GM23338 (cell line): ENCODE measurements around the gene ABR. TPM values are rescaled to one million over a fixed set of nuclear protein-coding genes. Genes with fewer than 3 reads are reported as not detected.

ENCODE experiments used
- ATAC-seq: fragments of 200-7000 bp; cut with Tn5 transposase; 3 replicates; pipeline ENCODE4 v1.9.1; 2020
- DNase-seq: peaks from one replicate; pipeline ENCODE4 v3.0.0-alpha.2; 2015; ENCODE audit warnings: low spot score
- H2AFZ ChIP-seq: fragments of 200-600 bp; sonication (generic); 2 replicates; pipeline ENCODE4 v1.8.0; 2016; ENCODE audit warnings: antibody characterized with exemption, mild to moderate bottlenecking, moderate library complexity
- H3F3A ChIP-seq: fragments of 200-600 bp; sonication (generic); replicated peaks from 2 replicates; pipeline ENCODE4 v1.8.0; 2017; ENCODE audit warnings: antibody characterized with exemption, mixed run types, low read depth
- H3K27ac ChIP-seq: fragments of 200-600 bp; sonication (generic); 2 replicates; pipeline ENCODE4 v1.6.1; 2016; ENCODE audit warnings: low read depth
- H3K27me3 ChIP-seq: fragments of 200-600 bp; sonication (generic); 2 replicates; pipeline ENCODE4 v1.8.0; 2016; ENCODE audit warnings: mild to moderate bottlenecking, mixed run types, moderate library complexity; ENCODE audit not compliant: insufficient read depth
- H3K36me3 ChIP-seq: fragments of 200-600 bp; sonication (generic); 2 replicates; pipeline ENCODE4 v1.8.0; 2016; ENCODE audit warnings: mild to moderate bottlenecking; ENCODE audit not compliant: insufficient read depth
- H3K4me1 ChIP-seq: fragments of 200-600 bp; sonication (generic); 2 replicates; pipeline ENCODE4 v1.8.0; 2016; ENCODE audit warnings: mild to moderate bottlenecking, moderate library complexity; ENCODE audit not compliant: insufficient read depth
- H3K4me2 ChIP-seq: fragments of 200-600 bp; sonication (generic); 2 replicates; pipeline ENCODE4 v1.7.1; 2017; ENCODE audit warnings: mixed run types
- H3K4me3 ChIP-seq: fragments of 200-600 bp; sonication (generic); 2 replicates; pipeline ENCODE4 v1.6.1; 2016; ENCODE audit warnings: mixed run types
- H3K79me2 ChIP-seq: fragments of 200-600 bp; sonication (generic); replicated peaks from 2 replicates; pipeline ENCODE4 v1.8.0; 2017; ENCODE audit warnings: mild to moderate bottlenecking; ENCODE audit not compliant: insufficient read depth
- H3K9me2 ChIP-seq: fragments of 200-600 bp; sonication (generic); 2 replicates; pipeline ENCODE4 v1.8.0; 2017; ENCODE audit not compliant: insufficient read depth
- H4K20me1 ChIP-seq: fragments of 200-600 bp; sonication (generic); replicated peaks from 2 replicates; pipeline ENCODE4 v1.8.0; 2017; ENCODE audit warnings: mild to moderate bottlenecking; ENCODE audit not compliant: insufficient read depth
- H3K27ac Mint-ChIP-seq: 2 replicates; pipeline ENCODE4 v1.8.0; 2020; ENCODE audit warnings: inconsistent platforms, mild to moderate bottlenecking, moderate library complexity, mixed read lengths
- H3K27me3 Mint-ChIP-seq: 3 replicates; pipeline ENCODE4 v1.8.0; 2022; ENCODE audit warnings: low read depth, mild to moderate bottlenecking, moderate library complexity, mixed read lengths, inconsistent platforms; ENCODE audit not compliant: insufficient read depth, poor library complexity
- H3K36me3 Mint-ChIP-seq: 3 replicates; pipeline ENCODE4 v1.8.0; 2021; ENCODE audit warnings: low read depth, mild to moderate bottlenecking, inconsistent platforms, moderate library complexity, mixed read lengths
- H3K4me1 Mint-ChIP-seq: 3 replicates; pipeline ENCODE4 v1.8.0; 2020; ENCODE audit warnings: mild to moderate bottlenecking, inconsistent platforms, mixed read lengths
- H3K4me3 Mint-ChIP-seq: 3 replicates; pipeline ENCODE4 v1.8.0; 2021; ENCODE audit warnings: moderate library complexity, mild to moderate bottlenecking, inconsistent platforms, mixed read lengths
- H3K9me3 Mint-ChIP-seq: 3 replicates; pipeline ENCODE4 v1.8.0; 2020; ENCODE audit warnings: moderate library complexity, mild to moderate bottlenecking, inconsistent platforms, mixed read lengths
- CREB1 ChIP-seq: fragments of 250-450 bp; sonication (Bioruptor Pico); IDR thresholded peaks from 2 replicates; pipeline ENCODE4 v1.5.0; 2020; ENCODE audit warnings: low read depth, mild to moderate bottlenecking, moderate library complexity
- CTCF ChIP-seq, 2 experiments: fragments of 200-600 bp in 1 of 2; sonication (generic) in 1 of 2; conservative IDR thresholded peaks; 2 replicates each; pipeline versions ENCODE4 v1.5.1 to v1.6.1; 2016 to 2017; ENCODE audit warnings: antibody characterized with exemption in 2 of 2, low read depth in 2 of 2, mild to moderate bottlenecking in 2 of 2, moderate library complexity in 1 of 2
- EZH2 ChIP-seq: fragments of 200-600 bp; sonication (generic); IDR thresholded peaks from one replicate; pipeline ENCODE4 v1.8.0; 2017; ENCODE audit warnings: antibody characterized with exemption, mild to moderate bottlenecking, low read depth; ENCODE audit not compliant: unreplicated experiment
- EZH2phosphoT487 ChIP-seq: fragments of 200-600 bp; sonication (generic); IDR thresholded peaks from one replicate; pipeline ENCODE4 v1.8.1; 2018; ENCODE audit warnings: antibody characterized with exemption; ENCODE audit not compliant: unreplicated experiment
- JUNB ChIP-seq: IDR thresholded peaks from one replicate; pipeline ENCODE4 v1.6.1; 2016; ENCODE audit warnings: antibody characterized with exemption; ENCODE audit not compliant: unreplicated experiment
- NANOG ChIP-seq: IDR thresholded peaks from 2 replicates; pipeline ENCODE4 v1.6.1; 2016; ENCODE audit warnings: antibody characterized with exemption, borderline replicate concordance
- POLR2AphosphoS5 ChIP-seq: IDR thresholded peaks from 2 replicates; pipeline ENCODE4 v1.6.1; 2016; ENCODE audit warnings: antibody characterized with exemption, low read depth
- STAT1 ChIP-seq: IDR thresholded peaks from one replicate; pipeline ENCODE4 v1.6.1; 2016; ENCODE audit warnings: antibody characterized with exemption; ENCODE audit not compliant: unreplicated experiment
- ZNF114 ChIP-seq: fragments of 250-450 bp; sonication (Bioruptor Pico); IDR thresholded peaks from 2 replicates; pipeline ENCODE4 v1.5.0; 2020; ENCODE audit warnings: mild to moderate bottlenecking, moderate library complexity
- ZNF331 ChIP-seq: fragments of 250-450 bp; sonication (Bioruptor Pico); IDR thresholded peaks from 2 replicates; pipeline ENCODE4 v1.5.0; 2020; ENCODE audit warnings: low read depth, mild to moderate bottlenecking, moderate library complexity
- ZNF462 ChIP-seq: fragments of 250-450 bp; sonication (Bioruptor Pico); IDR thresholded peaks from 2 replicates; pipeline ENCODE4 v1.5.0; 2020; ENCODE audit warnings: mild to moderate bottlenecking, moderate library complexity
- polyA plus RNA-seq: library from polyadenylated mRNA; unstranded; fragments of >200 nt; fragmentation: Nextera tagmentation; extraction: Ambion mirVana; gene quantifications from 2 replicates; pipeline ENCODE4 v1.2.1, GENCODE V29; 2016
- total RNA-seq: library from RNA; depleted of rRNA; stranded (reverse); fragments of >200 nt; shearing (Covaris generic); gene quantifications from 2 replicates; pipeline ENCODE4 v1.2.3, GENCODE V29; 2014
- TF ChIP-seq, protein P1 (sequence below): IDR thresholded peaks from 2 replicates; pipeline ENCODE4 v1.6.1; 2016; ENCODE audit warnings: antibody characterized with exemption
- TF ChIP-seq, protein P2 (sequence below): IDR thresholded peaks from one replicate; pipeline ENCODE4 v1.6.1; 2018; ENCODE audit warnings: antibody characterized with exemption; ENCODE audit not compliant: unreplicated experiment

ABR gene
- total and polyA plus RNA-seq, 2 experiments from 2014 or later: 15.0 to 27.7 TPM

DNA sequence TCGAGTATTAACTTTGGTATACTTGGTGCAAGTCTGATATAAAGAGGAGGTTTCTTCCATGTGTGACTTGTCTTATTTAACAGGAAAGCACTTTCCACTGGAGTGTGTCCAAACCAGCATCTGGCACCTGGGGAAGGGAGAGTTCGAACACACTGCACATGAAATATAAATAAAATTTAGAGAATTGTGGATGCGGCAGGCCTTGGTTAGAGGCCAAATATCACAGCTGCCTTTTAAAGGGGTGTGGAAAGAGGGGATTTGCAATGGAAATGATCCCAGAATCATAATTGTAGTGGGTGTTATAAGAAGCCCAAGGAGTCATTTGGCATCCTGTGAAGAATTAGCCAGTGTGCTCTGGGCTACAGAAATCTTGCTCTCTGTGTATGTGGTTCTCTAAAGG, 195.9 kb downstream of the ABR start:
- Histone ChIP-seq H2AFZ (no peak overlapping the region), H3K9me2 (no peaks in the 10 kb centered on the region), H3K27ac (no peak overlapping the region), H3K4me3 (no peak overlapping the region), H3K4me1 (peaks cover 5% of the 10 kb centered on the region; the same call in 1 of the 2 replicates), H4K20me1 (no peaks in the 10 kb centered on the region), H3F3A (peaks cover 7% of the 10 kb centered on the region; the same call in 1 of the 2 replicates), H3K36me3 (no peaks in the 10 kb centered on the region), H3K27me3 (no peaks in the 10 kb centered on the region), H3K79me2 (no peaks in the 10 kb centered on the region; the same call in 1 of the 2 replicates), H3K4me2 (no peak overlapping the region)
- Mint-ChIP-seq H3K36me3 (no peaks in the 10 kb centered on the region), H3K4me1 (peaks cover 7% of the 10 kb centered on the region; the same call in 1 of the 3 replicates), H3K27me3 (peaks cover 14% of the 10 kb centered on the region), H3K27ac (no peak overlapping the region), H3K9me3 (no peaks in the 10 kb centered on the region), H3K4me3 (no peak overlapping the region)
- TF ChIP-seq, protein P1, sequence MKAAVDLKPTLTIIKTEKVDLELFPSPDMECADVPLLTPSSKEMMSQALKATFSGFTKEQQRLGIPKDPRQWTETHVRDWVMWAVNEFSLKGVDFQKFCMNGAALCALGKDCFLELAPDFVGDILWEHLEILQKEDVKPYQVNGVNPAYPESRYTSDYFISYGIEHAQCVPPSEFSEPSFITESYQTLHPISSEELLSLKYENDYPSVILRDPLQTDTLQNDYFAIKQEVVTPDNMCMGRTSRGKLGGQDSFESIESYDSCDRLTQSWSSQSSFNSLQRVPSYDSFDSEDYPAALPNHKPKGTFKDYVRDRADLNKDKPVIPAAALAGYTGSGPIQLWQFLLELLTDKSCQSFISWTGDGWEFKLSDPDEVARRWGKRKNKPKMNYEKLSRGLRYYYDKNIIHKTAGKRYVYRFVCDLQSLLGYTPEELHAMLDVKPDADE: no peak
- TF ChIP-seq POLR2AphosphoS5: no peak
- no peak for TF ChIP-seq CREB1
- no peak for TF ChIP-seq STAT1
- TF ChIP-seq, protein P2, sequence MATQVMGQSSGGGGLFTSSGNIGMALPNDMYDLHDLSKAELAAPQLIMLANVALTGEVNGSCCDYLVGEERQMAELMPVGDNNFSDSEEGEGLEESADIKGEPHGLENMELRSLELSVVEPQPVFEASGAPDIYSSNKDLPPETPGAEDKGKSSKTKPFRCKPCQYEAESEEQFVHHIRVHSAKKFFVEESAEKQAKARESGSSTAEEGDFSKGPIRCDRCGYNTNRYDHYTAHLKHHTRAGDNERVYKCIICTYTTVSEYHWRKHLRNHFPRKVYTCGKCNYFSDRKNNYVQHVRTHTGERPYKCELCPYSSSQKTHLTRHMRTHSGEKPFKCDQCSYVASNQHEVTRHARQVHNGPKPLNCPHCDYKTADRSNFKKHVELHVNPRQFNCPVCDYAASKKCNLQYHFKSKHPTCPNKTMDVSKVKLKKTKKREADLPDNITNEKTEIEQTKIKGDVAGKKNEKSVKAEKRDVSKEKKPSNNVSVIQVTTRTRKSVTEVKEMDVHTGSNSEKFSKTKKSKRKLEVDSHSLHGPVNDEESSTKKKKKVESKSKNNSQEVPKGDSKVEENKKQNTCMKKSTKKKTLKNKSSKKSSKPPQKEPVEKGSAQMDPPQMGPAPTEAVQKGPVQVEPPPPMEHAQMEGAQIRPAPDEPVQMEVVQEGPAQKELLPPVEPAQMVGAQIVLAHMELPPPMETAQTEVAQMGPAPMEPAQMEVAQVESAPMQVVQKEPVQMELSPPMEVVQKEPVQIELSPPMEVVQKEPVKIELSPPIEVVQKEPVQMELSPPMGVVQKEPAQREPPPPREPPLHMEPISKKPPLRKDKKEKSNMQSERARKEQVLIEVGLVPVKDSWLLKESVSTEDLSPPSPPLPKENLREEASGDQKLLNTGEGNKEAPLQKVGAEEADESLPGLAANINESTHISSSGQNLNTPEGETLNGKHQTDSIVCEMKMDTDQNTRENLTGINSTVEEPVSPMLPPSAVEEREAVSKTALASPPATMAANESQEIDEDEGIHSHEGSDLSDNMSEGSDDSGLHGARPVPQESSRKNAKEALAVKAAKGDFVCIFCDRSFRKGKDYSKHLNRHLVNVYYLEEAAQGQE: no peak
- TF ChIP-seq CTCF (conservative IDR thresholded peaks at IDR 0.05; ENCODE audit: low read depth in 2 of 2): no peak
- TF ChIP-seq ZNF331: no peak
- TF ChIP-seq EZH2: no peak
- TF ChIP-seq JUNB: no peak
- no peak for TF ChIP-seq NANOG
- no peak for TF ChIP-seq EZH2phosphoT487
- TF ChIP-seq ZNF462: no peak
- no peak for TF ChIP-seq ZNF114
- ATAC-seq (no peak), DNase-seq (no peak)
